Activated T-helper 1 cell treated with anti-CD3 and anti-CD28 coated beads, Interleukin-12 subunit alpha, Interleukin-12 subunit beta, Interleukin-2, Interleukin-4 antibody, amounts not matched to agents 30 ng/mL and 10 ng/mL and 1 ng/mL, durations not matched to agents 14 hours and 24 hours and 36 hours (primary cell): ENCODE measurements around the gene SSR2. TPM values are rescaled to one million over a fixed set of nuclear protein-coding genes. Genes with fewer than 3 reads are reported as not detected.

Experiments used
- DNase-seq: peaks from one replicate; pipeline ENCODE4 v3.0.0; 2021; ENCODE audit warnings: low spot score
- H3K27ac Mint-ChIP-seq: one replicate; pipeline ENCODE4 v1.8.0; 2021; ENCODE audit warnings: mild to moderate bottlenecking, mixed read lengths
- H3K27me3 Mint-ChIP-seq: one replicate; pipeline ENCODE4 v1.8.0; 2022; ENCODE audit warnings: mild to moderate bottlenecking, moderate library complexity, mixed read lengths; ENCODE audit not compliant: insufficient read depth
- H3K36me3 Mint-ChIP-seq: one replicate; pipeline ENCODE4 v1.8.0; 2021; ENCODE audit warnings: low read depth, mixed read lengths
- H3K4me1 Mint-ChIP-seq: one replicate; pipeline ENCODE4 v1.8.0; 2021; ENCODE audit warnings: low read depth, mixed read lengths
- H3K4me3 Mint-ChIP-seq: one replicate; pipeline ENCODE4 v1.8.0; 2021; ENCODE audit warnings: mild to moderate bottlenecking, moderate library complexity, mixed read lengths
- H3K9me3 Mint-ChIP-seq: one replicate; pipeline ENCODE4 v1.8.0; 2021; ENCODE audit warnings: mixed read lengths
- intact Hi-C: fragments of 100-400 bp; cut with micrococcal nuclease; formaldehyde crosslinking; loops from one replicate; pipeline ENCODE4 v1.15.1; 2024
- total RNA-seq: library from RNA; stranded (reverse); gene quantifications from 2 replicates; pipeline ENCODE4 v1.2.3, GENCODE V29; 2022

SSR2 gene
- total RNA-seq, 1 donor from 2014 or later = 195 TPM

DNA sequence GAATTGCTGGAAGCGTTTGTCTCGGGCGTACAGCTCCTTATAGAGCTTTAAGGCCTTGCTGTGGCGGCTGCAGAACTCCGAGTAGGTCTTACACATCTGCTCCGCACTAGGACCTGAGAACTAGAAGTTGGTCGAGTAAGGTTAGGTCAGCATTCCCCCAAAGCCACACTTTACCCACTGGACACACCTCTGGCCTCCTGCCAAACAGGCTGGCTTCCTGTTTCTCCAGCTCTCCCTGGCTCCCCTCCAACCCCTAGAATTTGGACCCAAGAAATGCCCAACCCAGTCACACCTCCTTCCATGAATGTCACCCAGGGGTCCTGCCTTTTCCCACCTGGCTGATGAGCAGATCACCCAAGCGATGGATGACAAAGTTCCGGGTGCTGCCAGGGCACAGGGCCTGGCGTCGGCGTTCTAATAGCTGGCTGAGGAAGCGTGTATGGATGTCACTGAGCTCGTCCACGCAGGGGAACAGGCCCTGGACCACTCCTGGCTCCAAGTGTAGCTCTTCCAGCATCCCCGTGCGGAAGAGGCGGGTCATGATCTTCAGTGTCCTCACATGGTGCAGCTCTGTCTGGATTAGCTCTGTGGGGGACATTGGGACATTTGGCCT lies 58.0 kb downstream of the SSR2 start:
- Mint-ChIP-seq H3K27me3 (no peaks in the 10 kb centered on the region), H3K27ac (no peak overlapping the region), H3K4me3 (no peak overlapping the region), H3K36me3 (peaks cover 58% of the 10 kb centered on the region), H3K4me1 (peaks cover 26% of the 10 kb centered on the region), H3K9me3 (no peaks in the 10 kb centered on the region)
- no peak for DNase-seq
- intact Hi-C loops = no loop called here

DNA sequence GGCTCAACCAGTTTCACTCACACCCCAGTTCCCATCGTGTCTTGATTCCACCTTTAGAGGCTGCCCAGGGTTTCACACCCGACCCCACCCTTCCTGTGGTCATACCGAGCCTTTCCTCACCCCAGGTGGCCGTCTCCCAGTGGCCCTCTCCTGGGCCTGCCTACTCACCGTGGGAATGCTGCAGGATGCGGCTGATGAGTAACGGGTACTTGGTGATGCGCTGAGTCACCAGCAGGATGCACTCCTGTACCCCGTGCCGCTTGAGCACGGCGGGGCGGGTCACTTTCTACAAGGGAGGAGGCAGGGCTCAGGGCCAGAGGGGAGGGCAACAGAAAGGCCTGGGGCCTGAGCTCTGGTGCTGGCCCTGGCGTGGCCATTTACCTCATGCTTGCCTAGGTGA lies 58.8 kb downstream of the SSR2 start:
- H3K9me3 Mint-ChIP-seq = no peaks in the 10 kb centered on the region
- peaks cover 19% of the 10 kb centered on the region for H3K4me1 Mint-ChIP-seq
- H3K4me3 Mint-ChIP-seq = no peak overlapping the region
- H3K27me3 Mint-ChIP-seq = no peaks in the 10 kb centered on the region
- H3K27ac Mint-ChIP-seq = peak overlapping the region; percentile 40
- intact Hi-C loops = no loop called here
- DNase-seq = no peak
- H3K36me3 Mint-ChIP-seq = peaks cover 60% of the 10 kb centered on the region

DNA sequence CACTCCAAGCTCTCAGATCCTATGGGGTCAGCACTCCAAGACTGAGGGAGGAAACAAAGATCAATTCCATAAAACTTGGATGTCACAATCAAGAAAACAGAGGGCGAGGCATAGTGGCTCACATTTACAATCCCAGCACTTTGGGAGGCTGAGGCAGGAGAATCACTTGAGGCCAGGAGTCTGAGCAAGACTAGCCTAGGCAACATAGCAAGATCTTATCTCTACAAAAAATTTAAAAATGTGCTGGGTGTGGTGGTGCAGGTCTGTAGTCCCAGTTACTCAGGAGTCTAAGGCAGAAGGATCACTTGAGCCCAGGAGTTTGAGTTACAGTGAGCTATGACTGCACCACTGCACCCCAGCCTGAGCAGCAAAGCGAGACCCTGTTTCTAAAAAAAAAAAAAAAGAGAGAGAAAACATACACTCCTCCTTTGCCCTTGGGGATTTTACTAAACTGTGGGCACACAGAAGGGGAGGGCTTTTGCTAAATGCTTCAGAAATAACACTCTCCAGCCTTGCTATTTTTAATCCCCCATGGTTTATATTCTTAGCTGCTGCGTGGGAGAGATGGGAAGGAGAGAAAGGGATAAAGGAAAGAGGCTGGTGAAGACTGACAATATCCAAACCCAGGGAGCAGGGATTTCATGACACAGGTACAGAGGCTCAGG lies 60.5 kb downstream of the SSR2 start:
- intact Hi-C loops = no loop called here
- no peak overlapping the region for H3K4me3 Mint-ChIP-seq
- DNase-seq = no peak
- peaks cover 8% of the 10 kb centered on the region for H3K4me1 Mint-ChIP-seq
- peaks cover 55% of the 10 kb centered on the region for H3K36me3 Mint-ChIP-seq
- H3K9me3 Mint-ChIP-seq = no peaks in the 10 kb centered on the region
- H3K27ac Mint-ChIP-seq = peak overlapping the region; percentile 58
- H3K27me3 Mint-ChIP-seq = no peaks in the 10 kb centered on the region

Other genes starting within 250 kb of the SSR2 start
- gene GON4L, start 163.7 kb downstream of the SSR2 start, total RNA-seq = 66.7 and 70.0 TPM in 2 replicates
- 25.7 and 26.8 TPM in 2 replicates for gene SYT11, start 161.4 kb downstream of the SSR2 start, total RNA-seq
- gene RIT1, start 109.6 kb downstream of the SSR2 start, total RNA-seq = 20.2 and 22.3 TPM in 2 replicates
- gene KHDC4, start 86.5 kb downstream of the SSR2 start, total RNA-seq = 80.1 and 81.8 TPM in 2 replicates
- 0.16 TPM in 1 of 2 replicates, not detected in the other for gene RXFP4, start 79.3 kb downstream of the SSR2 start, total RNA-seq
- 221 and 222 TPM in 2 replicates for gene ARHGEF2, start 42.4 kb downstream of the SSR2 start, total RNA-seq
- 59.5 and 64.5 TPM in 2 replicates for gene UBQLN4, start 32.8 kb upstream of the SSR2 start, total RNA-seq
- 66.8 and 67.1 TPM in 2 replicates for gene LAMTOR2, start 33.8 kb upstream of the SSR2 start, total RNA-seq
- gene RAB25, start 40.2 kb upstream of the SSR2 start, total RNA-seq = 0.18 TPM in 1 of 2 replicates, not detected in the other
- gene MEX3A, start 61.5 kb upstream of the SSR2 start, total RNA-seq = 0.27 and 0.41 TPM in 2 replicates
- 80.1 and 84.1 TPM in 2 replicates for gene LMNA, start 93.8 kb upstream of the SSR2 start, total RNA-seq
- 8.8 and 9.0 TPM in 2 replicates for gene SEMA4A, start 132.6 kb upstream of the SSR2 start, total RNA-seq
- gene SLC25A44, start 173.2 kb upstream of the SSR2 start, total RNA-seq = 67.6 and 79.3 TPM in 2 replicates
- gene PMF1, start 192.1 kb upstream of the SSR2 start, total RNA-seq = 105 and 111 TPM in 2 replicates
- gene BGLAP, start 221.2 kb upstream of the SSR2 start, total RNA-seq = 1.8 and 2.5 TPM in 2 replicates
- gene PAQR6, start 227.1 kb upstream of the SSR2 start, total RNA-seq = 5.0 and 5.2 TPM in 2 replicates